ENCODE results near the gene STRAP.
"Not testable (repeated sequence)": the region's sequence is repeated elsewhere in the genome, so short reads cannot be mapped to it uniquely, and the experiment has no call there.

Gene STRAP

GRCh38 chr12:15874556-15875145 is 7.5 kb upstream of the STRAP start:
- DNase-seq = not testable (repeated sequence)

DNA sequence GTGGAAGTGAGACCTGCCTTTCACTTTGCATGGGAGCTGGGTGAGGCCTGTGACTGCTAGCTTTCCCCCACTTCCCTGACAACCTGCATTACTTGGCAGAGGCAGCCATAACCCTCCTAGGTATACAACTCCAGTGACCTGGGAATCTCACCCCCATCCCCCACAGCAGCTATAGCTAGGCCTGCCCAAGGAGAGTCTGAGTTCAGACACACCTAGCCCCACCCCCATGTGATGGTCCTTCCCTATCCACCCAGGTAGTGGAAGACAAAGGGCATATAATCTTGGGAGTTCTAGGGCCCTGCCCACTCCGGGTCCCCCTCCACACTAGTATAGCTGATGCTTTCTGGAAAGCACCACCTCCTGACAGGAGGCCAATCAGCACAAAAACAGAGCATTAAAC is 6.3 kb upstream of the STRAP start:
- no peak for DNase-seq

DNA sequence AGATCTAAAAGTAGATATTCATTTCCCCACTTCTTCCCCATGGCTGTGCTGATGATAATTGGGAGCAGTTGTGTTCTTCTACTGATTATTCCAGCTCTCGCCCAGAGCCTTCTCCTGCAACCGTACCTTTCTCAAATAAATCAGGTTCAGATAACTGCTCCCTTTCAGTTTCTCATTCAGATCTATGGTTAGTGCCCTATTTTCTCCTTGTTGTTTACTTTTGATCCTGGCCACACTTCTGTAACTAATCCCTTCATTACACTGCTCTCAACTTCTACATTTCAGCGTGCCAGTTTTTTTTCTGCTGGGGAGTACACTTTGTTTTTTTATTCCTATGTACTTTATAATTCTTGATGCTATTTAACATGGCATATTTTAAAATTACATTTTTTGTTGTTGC is 2.8 kb upstream of the STRAP start:
- DNase-seq = no peak

- no peak for DNase-seq
Measured at GRCh38 chr12:15880721-15881120, 1.5 kb upstream of the STRAP start.

GRCh38 chr12:15883536-15883935 is 1.3 kb downstream of the STRAP start:
- DNase-seq = no peak

DNA sequence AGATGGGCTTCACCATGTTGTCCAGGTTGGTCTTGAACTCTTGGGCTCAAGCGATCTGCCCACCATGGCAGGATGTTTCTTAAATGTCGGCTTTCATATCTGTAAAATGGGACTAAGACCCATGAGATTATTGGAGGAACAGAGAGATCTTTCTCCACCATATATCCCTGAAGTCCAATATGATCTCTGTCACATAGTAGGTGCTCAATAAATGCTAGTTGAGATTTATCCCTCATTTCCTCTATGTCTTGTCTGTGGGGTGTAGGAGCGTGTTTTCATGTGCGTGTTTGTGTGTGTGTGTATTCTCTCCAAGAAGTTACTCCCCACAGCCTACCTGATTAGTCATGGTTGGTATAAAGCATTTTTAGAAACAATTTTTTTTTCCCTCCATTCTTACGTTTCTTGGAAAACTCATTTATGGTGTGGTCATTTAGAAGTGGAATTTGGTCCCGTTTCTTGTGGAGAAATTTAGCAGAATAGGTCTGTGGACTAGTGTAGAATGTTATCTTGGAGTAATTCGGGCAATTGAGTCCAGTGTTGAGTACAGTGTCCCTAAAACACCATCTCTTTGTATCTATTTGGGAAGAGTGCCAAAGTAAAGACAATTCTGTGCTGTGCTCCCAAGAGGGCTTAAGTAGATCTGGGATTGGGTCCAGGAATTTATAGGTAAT is 4.3 kb downstream of the STRAP start:
- no peak for DNase-seq

- DNase-seq = no peak
Measured at GRCh38 chr12:15887043-15887817, 5.0 kb downstream of the STRAP start.

DNA sequence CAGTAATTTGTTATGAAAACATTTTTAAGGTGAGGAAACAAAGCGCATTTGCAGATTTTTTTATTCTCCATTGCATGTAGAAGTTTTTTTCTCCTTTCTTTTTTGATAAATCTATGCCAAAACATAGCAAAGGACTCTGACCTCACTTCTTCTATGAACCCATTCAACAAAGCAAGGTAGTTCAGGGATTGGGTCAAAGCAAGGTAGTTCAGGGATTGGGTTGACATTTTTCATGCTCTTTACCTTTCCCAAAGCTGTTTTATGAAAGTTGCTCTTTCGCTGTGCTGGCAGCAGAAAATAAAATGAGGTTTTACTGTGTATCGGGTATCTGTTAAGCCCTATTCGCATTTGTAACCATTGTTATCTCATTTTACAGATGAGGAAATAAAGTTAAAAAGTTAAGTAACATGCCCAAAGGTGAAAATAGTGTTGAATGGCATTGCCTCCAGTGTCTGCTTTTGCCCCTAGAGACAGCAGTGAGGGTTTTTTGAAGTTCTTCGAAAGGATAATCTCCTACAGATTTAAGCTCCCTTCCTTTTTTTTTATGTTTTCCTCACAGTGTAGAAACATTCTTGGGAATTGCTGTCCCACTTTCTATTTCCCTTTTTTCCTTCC is 10.6 kb downstream of the STRAP start:
- no peak for DNase-seq

DNA sequence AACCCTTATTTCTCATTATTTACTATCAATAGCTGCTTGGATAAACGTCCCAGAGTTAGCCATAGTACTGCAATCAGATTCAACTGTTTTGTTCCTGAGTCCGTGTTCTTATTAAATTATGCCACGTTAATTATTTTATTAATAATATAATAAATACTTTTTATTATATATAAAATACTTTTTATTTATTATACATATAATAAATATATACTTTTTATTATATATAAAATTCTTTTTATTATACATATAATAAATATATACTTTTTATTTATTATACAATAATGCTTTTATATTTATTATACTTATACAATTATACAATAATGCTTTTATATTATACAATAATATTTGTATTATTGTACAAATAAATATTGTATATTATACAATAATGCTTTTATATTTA is 11.1 kb downstream of the STRAP start:
- no peak for DNase-seq

DNA sequence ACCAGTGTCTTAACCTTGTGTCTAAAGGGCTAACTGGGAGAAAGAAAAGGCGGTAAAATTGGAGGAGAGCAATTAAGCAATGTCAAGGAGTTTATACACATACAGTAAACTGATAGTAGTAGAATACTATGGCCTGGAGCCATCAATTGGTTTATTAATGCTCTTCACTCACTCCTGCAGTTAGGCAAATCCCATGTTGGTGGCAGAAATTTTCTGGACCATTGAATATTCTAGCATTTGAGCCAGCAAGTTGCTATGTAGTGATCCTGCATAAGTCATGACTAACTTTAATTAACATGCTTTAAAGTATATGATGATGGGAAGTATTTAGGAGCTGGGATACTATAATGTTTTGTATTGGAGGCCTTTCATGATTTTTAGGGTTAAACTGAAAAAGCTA is 14.7 kb downstream of the STRAP start:
- DNase-seq = no peak

GRCh38 chr12:15897433-15897832 is 15.2 kb downstream of the STRAP start:
- no peak for DNase-seq

GRCh38 chr12:15899282-15899870 is 17.2 kb downstream of the STRAP start:
- DNase-seq = peak; percentile 70

DNA sequence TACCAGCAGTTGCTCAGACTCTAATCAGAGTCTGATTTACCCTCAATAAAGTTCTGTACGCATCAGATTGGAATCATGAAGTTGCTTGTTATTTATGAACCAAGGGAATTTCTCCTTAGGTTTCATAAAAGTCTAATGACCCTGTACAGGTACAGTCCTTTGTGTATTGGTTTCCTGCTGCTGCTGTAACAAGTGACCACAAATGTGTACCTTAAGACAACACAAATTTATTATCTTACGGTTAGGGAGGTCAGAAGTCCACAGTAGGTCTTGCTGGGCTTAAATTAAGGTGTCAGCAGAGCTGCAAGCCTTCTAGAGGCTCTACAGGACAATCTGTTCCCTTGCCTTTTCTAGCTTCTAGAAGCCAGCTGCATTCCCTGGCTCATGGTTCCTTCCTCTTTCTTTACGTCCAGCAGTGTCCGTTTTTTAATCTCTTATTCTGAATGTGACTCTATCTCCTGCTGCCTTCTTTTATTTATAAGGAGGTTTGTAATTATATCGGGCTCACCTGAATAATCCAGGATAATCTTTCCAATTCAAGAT is 22.3 kb downstream of the STRAP start:
- no peak for DNase-seq

GRCh38 chr12:15910468-15910863 is 28.3 kb downstream of the STRAP start:
- peak; percentile 32 for DNase-seq

- peak; percentile 83 for DNase-seq
Measured at GRCh38 chr12:15910864-15911721, 28.9 kb downstream of the STRAP start, which contains the start of gene DERA. TSS of gene DERA (plus strand) at chr12:15911332. CDS start at chr12:15911384, 52 bp downstream.

GRCh38 chr12:15911931-15912330 is 29.7 kb downstream of the STRAP start:
- DNase-seq = not testable (repeated sequence)

- not testable (repeated sequence) for DNase-seq
Measured at GRCh38 chr12:15914131-15914530, 31.9 kb downstream of the STRAP start.

GRCh38 chr12:15918066-15918465 is 35.9 kb downstream of the STRAP start:
- no peak for DNase-seq

- DNase-seq = no peak
Measured at GRCh38 chr12:15919418-15919817, 37.2 kb downstream of the STRAP start.

DNA sequence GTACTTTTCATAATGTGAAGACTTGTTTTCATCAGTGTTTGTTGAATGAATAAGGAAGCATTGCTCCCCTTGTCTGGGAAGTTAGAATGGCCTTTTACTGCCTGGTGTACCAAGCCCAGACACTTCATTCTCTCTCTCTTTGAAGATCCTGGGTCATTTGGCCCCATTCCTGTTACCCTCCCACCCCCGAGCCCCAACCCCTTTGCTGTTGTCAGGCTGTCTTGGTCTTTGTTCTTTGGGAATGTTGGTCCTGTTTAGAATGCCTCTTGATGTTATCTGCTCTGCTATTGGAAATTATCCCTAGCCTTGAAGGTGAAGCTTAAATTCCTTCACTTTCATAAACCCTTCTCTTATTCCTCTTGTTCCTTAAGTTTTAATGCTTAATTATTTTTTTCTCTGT is 42.8 kb downstream of the STRAP start:
- no peak for DNase-seq

DNA sequence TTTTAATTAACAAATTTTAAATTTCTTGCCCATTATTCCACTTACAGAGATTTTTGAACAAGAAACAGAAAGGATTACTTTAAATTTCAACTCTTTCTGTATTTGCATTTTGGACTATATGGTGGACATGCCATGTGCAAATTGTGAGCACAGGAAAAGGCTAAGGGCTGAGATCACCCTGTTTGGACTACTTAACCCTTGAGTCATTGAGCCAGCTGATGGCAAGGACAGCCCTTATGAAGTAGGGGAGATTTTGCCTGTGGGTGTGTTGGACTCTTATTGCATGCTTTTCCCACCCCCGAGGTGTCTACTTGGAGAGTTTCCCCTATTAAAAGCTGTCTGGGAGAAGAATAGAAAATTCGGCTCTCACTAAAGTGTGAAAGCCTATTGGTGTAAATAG is 46.2 kb downstream of the STRAP start:
- no peak for DNase-seq
